AG09309 (cell line): Measurements from ENCODE around the gene ABHD2.
"Not testable (repeated sequence)": the region's sequence is repeated elsewhere in the genome, so short reads cannot be mapped to it uniquely, and the experiment has no call there.

Experiments used
- DNase-seq: peaks from one replicate; pipeline ENCODE4 v3.0.0-alpha.2; 2010; ENCODE audit warnings: low read depth
- H3K4me3 ChIP-seq: 2 replicates; pipeline ENCODE4 v1.5.1; 2011; ENCODE audit warnings: mild to moderate bottlenecking, low read depth, low read length, moderate library complexity; ENCODE audit not compliant: control insufficient read depth
- CTCF ChIP-seq: IDR thresholded peaks from 2 replicates; pipeline ENCODE4 v1.5.1; 2011; ENCODE audit warnings: mild to moderate bottlenecking, low read depth, low read length, inconsistent platforms; ENCODE audit not compliant: insufficient read depth, control insufficient read depth; ENCODE audit errors: missing control alignments

ABHD2 gene

GRCh38 chr15:89131731-89132130 lies 43.5 kb downstream of the ABHD2 start:
- DNase-seq = no peak
- no peak overlapping the region for H3K4me3 ChIP-seq
- TF ChIP-seq CTCF = no peak

GRCh38 chr15:89132611-89133507 lies 44.6 kb downstream of the ABHD2 start:
- no peak for DNase-seq
- TF ChIP-seq CTCF = no peak
- H3K4me3 ChIP-seq = no peak overlapping the region

- not testable (repeated sequence) for DNase-seq, H3K4me3 ChIP-seq
These were observed 47.3 kb downstream of the ABHD2 start for GRCh38 chr15:89135387-89136077.

- no peak overlapping the region for H3K4me3 ChIP-seq
- DNase-seq = no peak
- no peak for TF ChIP-seq CTCF
These were observed 48.0 kb downstream of the ABHD2 start for GRCh38 chr15:89136078-89136806.

- no peak overlapping the region for H3K4me3 ChIP-seq
- DNase-seq = no peak
- TF ChIP-seq CTCF = no peak
These were observed 48.8 kb downstream of the ABHD2 start for GRCh38 chr15:89136818-89137772.

- no peak overlapping the region for H3K4me3 ChIP-seq
- no peak for DNase-seq
- TF ChIP-seq CTCF = no peak
These were observed 49.7 kb downstream of the ABHD2 start for GRCh38 chr15:89137926-89138325.
